Gastrocnemius medialis (tissue), 4 donors: ENCODE measurements around the gene SRPK3.

ENCODE experiments used
- CTCF ChIP-seq, 5 experiments: fragments of 450-650 bp in 3 of 5; fragments of 200-600 bp in 2 of 5; sonication (generic) in 2 of 5; IDR thresholded peaks in 4 of 5; conservative IDR thresholded peaks in 1 of 5; 1 replicate in 4 of 5; 2 replicates in 1 of 5; pipeline ENCODE4 v1.5.1; 2016 to 2019; ENCODE audit warnings: antibody characterized with exemption in 5 of 5, mild to moderate bottlenecking in 3 of 5, moderate library complexity in 3 of 5
- POLR2A ChIP-seq, 2 donors: fragments of 450-650 bp; IDR thresholded peaks; one replicate each; pipeline ENCODE4 v1.6.1; 2017; ENCODE audit warnings: antibody characterized with exemption in 2 of 2, mild to moderate bottlenecking in 2 of 2, moderate library complexity in 2 of 2

- no peak for TF ChIP-seq CTCF (IDR thresholded peaks at IDR 0.05 in 4 of 5, conservative IDR thresholded peaks at IDR 0.05 in 1 of 5)
- TF ChIP-seq POLR2A (IDR thresholded peaks at IDR 0.05) = no peak
Observed at GRCh38 chrX:153768311-153769157, 12.3 kb upstream of the SRPK3 start.
